Pancreas (tissue), 10 donors: Measurements from ENCODE around the gene TMEM237. TPM values are rescaled to one million over a fixed set of nuclear protein-coding genes. Genes with fewer than 3 reads are reported as not detected.

Experiments
- ATAC-seq, 4 donors: fragments of 200-7000 bp; cut with Tn5 transposase; one replicate each; pipeline versions ENCODE4 v1.8.0 to v1.9.1; 2020; ENCODE audit warnings: mild to moderate bottlenecking in 4 of 4, moderate library complexity in 4 of 4
- DNase-seq, 6 donors: peaks; one replicate each; pipeline ENCODE4 v3.0.0-alpha.2; 2020
- FAIRE-seq: peaks from 2 replicates; lab custom pipeline; 2012; peaks lifted over from hg19 to GRCh38; lab: Jason Lieb, UNC
- H3K27ac ChIP-seq, 4 donors: fragments of 200-600 bp; sonication (generic); 1 replicate in 3 of 4; 2 replicates in 1 of 4; pipeline versions ENCODE4 v1.5.0 to v1.8.0; 2020
- H3K27me3 ChIP-seq, 4 donors: fragments of 200-600 bp; one replicate each; pipeline ENCODE4 v1.8.0; 2021
- H3K36me3 ChIP-seq, 3 donors: fragments of 200-600 bp; sonication (generic) in 1 of 3; one replicate each; pipeline versions ENCODE4 v1.5.0 to v1.8.0; 2020 to 2021
- H3K4me1 ChIP-seq, 3 donors: fragments of 200-600 bp; one replicate each; pipeline ENCODE4 v1.8.0; 2021
- H3K4me3 ChIP-seq, 4 donors: fragments of 200-600 bp; sonication (generic) in 2 of 4; one replicate each; pipeline versions ENCODE4 v1.5.0 to v1.8.0; 2020 to 2021
- H3K9me3 ChIP-seq, 4 donors: fragments of 200-600 bp; one replicate each; pipeline ENCODE4 v1.8.0; 2021
- CTCF ChIP-seq, 4 donors: fragments of 200-600 bp; sonication (generic) in 3 of 4; IDR thresholded peaks; one replicate each; pipeline versions ENCODE4 v1.5.0 to v1.8.0; 2021; ENCODE audit warnings: antibody characterized with exemption in 4 of 4
- WGBS, 2 donors: extraction: QIAGEN DNeasy Blood & Tissue Kit; methylation state at CpG; one replicate each; pipeline ENCODE4 v1.1.7; 2013; 5-methylcytosine and 5-hydroxymethylcytosine counted together
- intact Hi-C, 3 donors: fragments of 100-400 bp; cut with DNase I; formaldehyde crosslinking; loops; one replicate each; pipeline versions ENCODE4 v1.11.1 to v1.14.2; 2022
- polyA plus RNA-seq, 2 donors: library from polyadenylated mRNA; stranded (reverse); fragments of 200-250 nt; gene quantifications; one replicate each; pipeline ENCODE4 v1.2.3, GENCODE V29; 2013
- total RNA-seq, 6 donors: library from RNA; stranded (reverse); fragmentation: NEBNext Ultra II Directional in 4 of 6; extraction: Animal tissue kit (Norgen Biotek cat#: 25700) in 4 of 6; gene quantifications; one replicate each; pipeline versions ENCODE4 v1.2.1 to v1.2.4, GENCODE V29; 2021 to 2023
- donor health status: healthy with polysubstance abuse.
- donor health status: DM: no; HTN: no; CAD: no; lungs with moderate emphysema.
- donor health status: DM: no; HTN: no; CAD: no.
- donor health status: control.
- donor health status: control.
- donor health status: Bipolar disorder and iron deficiency.
- donor health status: DM: yes; HTN: yes; CAD: no.
- donor health status: DM: no; HTN: no; CAD: no.
- donor health status: DM: no; HTN: no; CAD: no.
- donor health status: DM: yes; HTN: yes; CAD: no.

Gene TMEM237
- total and polyA plus RNA-seq, 8 donors = 3.0 to 9.6 (median 4.9) TPM

- no peak for TF ChIP-seq CTCF (IDR thresholded peaks at IDR 0.05)
- no peak for FAIRE-seq
Observed at GRCh38 chr2:201574766-201575165, 68.5 kb downstream of the TMEM237 start.

GRCh38 chr2:201572846-201573508 is 70.3 kb downstream of the TMEM237 start:
- no peak for FAIRE-seq
- DNase-seq = no peak
- 96 to 98% methylated on average over 2 of the region's 2 CpGs for WGBS, 2 donors
- intact Hi-C loops = no loop called here
- ATAC-seq = no peak
- H3K4me3 ChIP-seq = no peak overlapping the region
- no peaks in the 10 kb centered on the region for H3K27me3 ChIP-seq
- H3K36me3 ChIP-seq = no peaks in the 10 kb centered on the region
- no peaks in the 10 kb centered on the region for H3K9me3 ChIP-seq
- no peaks in the 10 kb centered on the region for H3K4me1 ChIP-seq
- no peak overlapping the region for H3K27ac ChIP-seq
- TF ChIP-seq CTCF (IDR thresholded peaks at IDR 0.05) = no peak

More at GRCh38 chr2:201574766-201575165, 68.5 kb downstream of the TMEM237 start:
- WGBS, 2 donors = 45 to 62% methylated on average over 1 of the region's 1 CpG
- Histone ChIP-seq H3K27me3 (no peaks in the 10 kb centered on the region), H3K4me1 (no peaks in the 10 kb centered on the region), H3K4me3 (no peak overlapping the region), H3K36me3 (no peaks in the 10 kb centered on the region), H3K9me3 (no peaks in the 10 kb centered on the region), H3K27ac (no peak overlapping the region)
- intact Hi-C loops = no loop called here
- no peak for ATAC-seq
- DNase-seq = no peak

Other genes with a start within 250 kb of the TMEM237 start
- gene TRAK2, start 192.0 kb downstream of the TMEM237 start, total RNA-seq = 10 to 100 TPM; 17.0 to 33.6 (median 20.4) TPM
- 1 to 10 TPM; 8.9 to 9.7 TPM for gene TRAK2, start 192.0 kb downstream of the TMEM237 start, polyA plus RNA-seq
- 10 to 100 TPM in 5 of 6 donors, 1 to 10 TPM in 1; 8.1 to 13.9 (median 11.2) TPM for gene STRADB, start 191.8 kb downstream of the TMEM237 start, total RNA-seq
- gene STRADB, start 191.8 kb downstream of the TMEM237 start, polyA plus RNA-seq = 10 to 100 TPM; 12.2 to 19.1 TPM
- under 1 TPM in 2 of 6 donors, not detected in 4; 0.06 to 0.19 TPM for gene MPP4, start 55.1 kb upstream of the TMEM237 start, total RNA-seq
- under 1 TPM in 1 of 2 donors, not detected in 1; 0.09 TPM for gene MPP4, start 55.1 kb upstream of the TMEM237 start, polyA plus RNA-seq
- gene ALS2, start 137.4 kb upstream of the TMEM237 start, total RNA-seq = 10 to 100 TPM in 1 of 6 donors, 1 to 10 TPM in 5; 6.6 to 12.9 (median 7.4) TPM
- gene ALS2, start 137.4 kb upstream of the TMEM237 start, polyA plus RNA-seq = 1 to 10 TPM; 4.8 to 7.0 TPM
- gene CDK15, start 163.0 kb upstream of the TMEM237 start, total RNA-seq = under 1 TPM in 3 of 6 donors, not detected in 3; 0.09 to 0.35 (median 0.31) TPM
- gene CDK15, start 163.0 kb upstream of the TMEM237 start, polyA plus RNA-seq = under 1 TPM; 0.11 to 0.12 TPM